ENCODE measurements around the gene ZSWIM8. TPM values are rescaled to one million over a fixed set of nuclear protein-coding genes. Genes with fewer than 3 reads are reported as not detected.
A peak's percentile ranks its signal among the peaks of the same experiment; 100 is the strongest.

Gene ZSWIM8
- total and polyA plus RNA-seq, 2 donors (not counting 3 experiments of a cell fraction or from before 2014, with no cell fraction given): 111 to 230 TPM

GRCh38 chr10:73771722-73772280 lies 13.6 kb upstream of the ZSWIM8 start:
- Histone ChIP-seq H3K27ac (ENCODE audit: insufficient read depth, low read depth, low read length) (peak overlapping the region; percentile 72), H3K9me1 (replicated peaks; ENCODE audit: control insufficient read depth, extremely low read depth, insufficient read depth, low read length) (no peaks in the 10 kb centered on the region), H3K9me3 (replicated peaks; ENCODE audit: control insufficient read depth, insufficient read depth, low read length) (no peaks in the 10 kb centered on the region), H2AFZ (ENCODE audit: low read depth, low read length) (peak overlapping the region; percentile 55), H3K79me2 (ENCODE audit: control insufficient read depth, insufficient read depth, low read length) (peaks cover 34% of the 10 kb centered on the region), H3K4me1 (ENCODE audit: control insufficient read depth, extremely low read depth, insufficient read depth, low read length) (peaks cover 20% of the 10 kb centered on the region), H3K4me2 (ENCODE audit: insufficient read depth, low read length) (peak overlapping the region; percentile 93), H3K9ac (replicated peaks; ENCODE audit: extremely low read depth, insufficient read depth, low read length) (peak overlapping the region; percentile 80), H3K27me3 (ENCODE audit: control insufficient read depth in 2 of 2, insufficient read depth in 2 of 2, low read length in 2 of 2) (no peaks in the 10 kb centered on the region), H4K20me1 (replicated peaks; ENCODE audit: control insufficient read depth, extremely low read depth, insufficient read depth, low read length) (no peaks in the 10 kb centered on the region), H3K4me3 (replicated peaks in 1 of 3; ENCODE audit: insufficient read depth in 1 of 3, low read depth in 1 of 3, low read length in 3 of 3) (peak overlapping the region; percentile 40 to 85 (median 79)), H3K36me3 (ENCODE audit: control insufficient read depth in 2 of 2, extremely low read depth in 1 of 2, insufficient read depth in 2 of 2, low read length in 2 of 2) (peaks cover 12 to 37% of the 10 kb centered on the region in 2 experiments)
- intact Hi-C loops (cut with micrococcal nuclease) (loop anchor here (1.0 to 5.0 kb wide), 4 partner anchors 14 to 108 kb away; partner anchors contain the start of genes NDST2, SEC24C and ZSWIM8), dilution Hi-C loops (cut with MboI; ENCODE audit: extremely low pct_ligation_motif_present, low sequenced_read_pairs) (no loop called here)
- FAIRE-seq (no peak), DNase-seq (ENCODE audit: low read depth, low spot score) (peak; percentile 87)
- no peak for TF ChIP-seq GATA2 (IDR thresholded peaks at IDR 0.05; ENCODE audit: insufficient read depth, insufficient read length, low read depth, low read length)
- TF ChIP-seq, protein P1, sequence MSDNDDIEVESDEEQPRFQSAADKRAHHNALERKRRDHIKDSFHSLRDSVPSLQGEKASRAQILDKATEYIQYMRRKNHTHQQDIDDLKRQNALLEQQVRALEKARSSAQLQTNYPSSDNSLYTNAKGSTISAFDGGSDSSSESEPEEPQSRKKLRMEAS (IDR thresholded peaks at IDR 0.05; ENCODE audit: insufficient read depth, insufficient read length): peak; percentile 13
- TSS peak; percentile 1 for BruUV-seq (replicated peaks)
- ChIA-PET CTCF (interaction anchor here (0.7 to 8.3 kb wide), 4 partner anchors 8 to 107 kb away, joined by 3 to 69 read pairs (median 7); partner anchors contain the start of gene CHCHD1), POLR2A (interaction anchor here (0.5 to 2.8 kb wide), 4 partner anchors 10 to 1054 kb away, joined by 3 to 11 read pairs (median 3); partner anchors contain the start of gene CHCHD1)

GRCh38 chr10:73772281-73773151 lies 12.9 kb upstream of the ZSWIM8 start:
- Histone ChIP-seq H3K27me3 (ENCODE audit: control insufficient read depth in 2 of 2, insufficient read depth in 2 of 2, low read length in 2 of 2) (no peaks in the 10 kb centered on the region), H3K4me2 (ENCODE audit: insufficient read depth, low read length) (peak overlapping the region; percentile 93), H3K79me2 (ENCODE audit: control insufficient read depth, insufficient read depth, low read length) (peaks cover 36% of the 10 kb centered on the region), H3K9me3 (replicated peaks; ENCODE audit: control insufficient read depth, insufficient read depth, low read length) (no peaks in the 10 kb centered on the region), H3K4me3 (replicated peaks in 1 of 3; ENCODE audit: insufficient read depth in 1 of 3, low read depth in 1 of 3, low read length in 3 of 3) (peak overlapping the region; percentile 40 to 85 (median 79)), H4K20me1 (replicated peaks; ENCODE audit: control insufficient read depth, extremely low read depth, insufficient read depth, low read length) (no peaks in the 10 kb centered on the region), H3K9ac (replicated peaks; ENCODE audit: extremely low read depth, insufficient read depth, low read length) (peak overlapping the region; percentile 80), H2AFZ (ENCODE audit: low read depth, low read length) (peak overlapping the region; percentile 55), H3K27ac (ENCODE audit: insufficient read depth, low read depth, low read length) (peak overlapping the region; percentile 72), H3K9me1 (replicated peaks; ENCODE audit: control insufficient read depth, extremely low read depth, insufficient read depth, low read length) (no peaks in the 10 kb centered on the region), H3K4me1 (ENCODE audit: control insufficient read depth, extremely low read depth, insufficient read depth, low read length) (peaks cover 20% of the 10 kb centered on the region), H3K36me3 (ENCODE audit: control insufficient read depth in 2 of 2, extremely low read depth in 1 of 2, insufficient read depth in 2 of 2, low read length in 2 of 2) (peaks cover 12 to 34% of the 10 kb centered on the region in 2 experiments)
- intact Hi-C loops (cut with micrococcal nuclease) (loop anchor here (1.0 to 5.0 kb wide), 4 partner anchors 13 to 107 kb away; partner anchors contain the start of genes NDST2, SEC24C and ZSWIM8), dilution Hi-C loops (cut with MboI; ENCODE audit: extremely low pct_ligation_motif_present, low sequenced_read_pairs) (no loop called here)
- no TSS peak for BruUV-seq (replicated peaks)
- TF ChIP-seq MYC (IDR thresholded peaks at IDR 0.05; ENCODE audit: low read depth, low read length): no peak
- TF ChIP-seq POLR2A (IDR thresholded peaks at IDR 0.05; ENCODE audit: low read depth, low read length): peak; percentile 89
- peak; percentile 94 for TF ChIP-seq POLR2AphosphoS5 (IDR thresholded peaks at IDR 0.05; ENCODE audit: insufficient read depth, low read depth, low read length)
- TF ChIP-seq GATA2 (IDR thresholded peaks at IDR 0.05; ENCODE audit: insufficient read depth, insufficient read length, low read depth, low read length): no peak
- ChIA-PET CTCF (interaction anchor here (0.7 to 8.3 kb wide), 6 partner anchors 9 to 106 kb away, joined by 3 to 69 read pairs (median 4); partner anchors contain the start of gene CHCHD1), POLR2A (interaction anchor here (0.5 to 2.8 kb wide), 4 partner anchors 10 to 227 kb away, joined by 3 to 11 read pairs (median 4); partner anchors contain the start of gene CHCHD1)
- DNase-seq (ENCODE audit: low read depth, low spot score) (peak; percentile 80), FAIRE-seq (peak; percentile 86)
